HL-60 (cell line): Measurements from ENCODE around the gene DPYD.

Source experiments
- DNase-seq, 2 experiments: peaks; one replicate each; pipeline ENCODE4 v3.0.0-alpha.2; 2010 to 2020; ENCODE audit warnings: low read depth in 1 of 2, low spot score in 1 of 2
- H3K27ac ChIP-seq: fragments of 250-450 bp; sonication (Bioruptor Pico); replicated peaks from 2 replicates; pipeline ENCODE4 v1.5.1; 2020; ENCODE audit warnings: mild to moderate bottlenecking, moderate library complexity
- H3K27me3 ChIP-seq: fragments of 250-450 bp; sonication (Bioruptor Pico); 2 replicates; pipeline ENCODE4 v1.5.1; 2021; ENCODE audit warnings: mild to moderate bottlenecking, moderate library complexity; ENCODE audit not compliant: insufficient read depth, poor library complexity, severe bottlenecking
- H3K4me3 ChIP-seq: replicated peaks from 2 replicates; pipeline ENCODE4 v1.5.1; 2011; ENCODE audit warnings: mild to moderate bottlenecking, control low read depth, low read length; ENCODE audit not compliant: insufficient read depth
- CTCF ChIP-seq: IDR thresholded peaks from one replicate; pipeline ENCODE4 v1.5.1; 2011; ENCODE audit warnings: low read length, control low read depth, inconsistent platforms; ENCODE audit not compliant: insufficient read depth
- GABPA ChIP-seq: IDR thresholded peaks from 2 replicates; pipeline ENCODE4 v1.6.1; 2012; ENCODE audit warnings: low read depth
- POLR2AphosphoS5 ChIP-seq: IDR thresholded peaks from 2 replicates; pipeline ENCODE4 v1.6.1; 2012; ENCODE audit warnings: low read depth
- REST ChIP-seq: IDR thresholded peaks from 2 replicates; pipeline ENCODE4 v1.6.1; 2012; ENCODE audit warnings: low read depth; ENCODE audit not compliant: insufficient replicate concordance
- SPI1 ChIP-seq: IDR thresholded peaks from 2 replicates; pipeline ENCODE4 v1.6.1; 2012; ENCODE audit warnings: low read depth, mild to moderate bottlenecking, borderline replicate concordance

DPYD gene

GRCh38 chr1:97209381-97209957, 711.4 kb downstream of the DPYD start:
- DNase-seq = no peak
- H3K4me3 ChIP-seq = no peak overlapping the region
- no peaks in the 10 kb centered on the region for H3K27me3 ChIP-seq
- TF ChIP-seq SPI1 = no peak
- no peak for TF ChIP-seq POLR2AphosphoS5
- H3K27ac ChIP-seq = no peak overlapping the region

- TF ChIP-seq CTCF (no peak), GABPA (no peak), SPI1 (no peak), POLR2AphosphoS5 (no peak), REST (no peak)
- H3K27ac ChIP-seq = no peak overlapping the region
These were observed 713.0 kb downstream of the DPYD start for GRCh38 chr1:97207868-97208267.

GRCh38 chr1:97204468-97204867, 716.4 kb downstream of the DPYD start:
- TF ChIP-seq SPI1 (no peak), REST (no peak), GABPA (no peak), POLR2AphosphoS5 (no peak), CTCF (no peak)
- DNase-seq = no peak
- no peak overlapping the region for H3K4me3 ChIP-seq
- H3K27ac ChIP-seq = no peak overlapping the region
- no peaks in the 10 kb centered on the region for H3K27me3 ChIP-seq

More at GRCh38 chr1:97207868-97208267, 713.0 kb downstream of the DPYD start:
- DNase-seq = no peak
- Histone ChIP-seq H3K27me3 (no peaks in the 10 kb centered on the region), H3K4me3 (no peak overlapping the region)

- TF ChIP-seq REST = no peak
- TF ChIP-seq POLR2AphosphoS5 = no peak
- no peak for TF ChIP-seq GABPA
- TF ChIP-seq CTCF = no peak
- TF ChIP-seq SPI1 = no peak
- H3K4me3 ChIP-seq = no peak overlapping the region
- no peak for DNase-seq
- no peaks in the 10 kb centered on the region for H3K27me3 ChIP-seq
- H3K27ac ChIP-seq = no peak overlapping the region
These were observed 718.1 kb downstream of the DPYD start for GRCh38 chr1:97202481-97203380.
